ENCODE measurements around the gene GP2. TPM values are rescaled to one million over a fixed set of nuclear protein-coding genes. Genes with fewer than 3 reads are reported as not detected.
"Not testable (repeated sequence)": the region's sequence is repeated elsewhere in the genome, so short reads cannot be mapped to it uniquely, and the experiment has no call there.

The GP2 gene
- total RNA-seq, 1 donor from 2014 or later, result not detected

DNA sequence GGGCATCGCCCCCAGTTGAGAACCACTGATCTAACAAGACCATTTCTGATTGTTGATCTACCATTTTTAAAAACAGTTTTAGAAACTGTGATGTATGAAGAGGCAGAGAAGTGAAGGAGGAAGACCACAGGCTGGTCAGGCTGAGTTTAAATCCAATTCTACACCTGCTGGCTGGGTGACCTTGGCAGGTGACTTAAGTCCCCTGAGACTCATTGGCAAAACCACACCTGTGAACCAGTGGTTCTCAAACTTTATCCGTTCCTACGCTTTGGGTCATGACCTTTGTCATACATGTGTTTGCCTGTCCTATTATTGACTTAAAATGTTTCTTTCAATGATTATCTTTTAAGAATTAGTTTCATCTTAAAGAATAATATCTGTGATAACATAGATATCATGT lies 2.3 kb downstream of the GP2 start:
- DNase-seq (ENCODE audit: low read depth), result no peak

DNA sequence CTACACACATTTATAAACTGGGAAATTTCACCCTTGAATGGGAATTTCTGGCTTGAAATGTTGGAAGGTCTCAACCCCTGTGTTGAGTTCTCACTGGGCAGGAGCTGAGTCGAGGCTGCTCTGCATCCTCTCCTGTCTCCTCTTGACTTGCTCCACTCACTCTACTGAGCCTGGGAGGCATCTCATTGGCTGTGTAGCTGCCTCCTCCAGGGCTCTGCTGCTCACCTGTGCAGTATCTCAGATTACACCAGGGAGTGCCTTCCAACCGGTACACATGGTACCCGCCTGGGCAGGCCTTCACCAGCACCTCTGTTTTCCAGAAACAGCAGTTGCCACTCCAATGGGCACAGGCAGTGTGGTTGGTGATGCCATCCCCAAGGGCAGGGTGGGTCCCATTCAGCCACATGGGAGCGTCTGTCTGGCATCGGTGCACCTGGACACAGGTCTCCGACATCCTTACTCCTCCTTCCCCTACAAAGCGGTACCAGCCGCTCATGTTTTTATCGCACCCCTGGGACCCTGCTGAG lies 3.7 kb downstream of the GP2 start:
- DNase-seq (ENCODE audit: low read depth), result no peak

GRCh38 chr16:20322696-20323095 lies 4.6 kb downstream of the GP2 start:
- DNase-seq (ENCODE audit: low read depth), result no peak

DNA sequence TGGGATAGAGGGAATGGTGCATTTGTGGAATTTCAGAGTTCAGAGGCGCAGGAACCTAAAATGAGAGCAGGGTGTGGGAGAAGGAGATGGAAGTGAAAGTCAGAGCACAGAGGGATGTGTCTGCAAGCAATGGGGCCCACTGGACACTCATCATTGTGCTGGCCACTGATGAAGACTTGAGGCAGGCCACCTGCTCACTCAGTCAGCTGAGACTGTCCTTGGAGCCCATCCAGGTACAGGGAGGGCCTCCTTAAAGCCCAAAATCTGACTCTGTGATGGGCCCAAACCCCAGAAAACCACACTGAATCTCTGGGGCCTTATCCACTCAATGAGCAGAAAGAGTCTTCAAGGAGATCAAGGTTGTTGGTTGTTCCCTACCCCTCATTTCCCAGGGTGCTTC lies 5.6 kb downstream of the GP2 start:
- DNase-seq (ENCODE audit: low read depth), result no peak

DNA sequence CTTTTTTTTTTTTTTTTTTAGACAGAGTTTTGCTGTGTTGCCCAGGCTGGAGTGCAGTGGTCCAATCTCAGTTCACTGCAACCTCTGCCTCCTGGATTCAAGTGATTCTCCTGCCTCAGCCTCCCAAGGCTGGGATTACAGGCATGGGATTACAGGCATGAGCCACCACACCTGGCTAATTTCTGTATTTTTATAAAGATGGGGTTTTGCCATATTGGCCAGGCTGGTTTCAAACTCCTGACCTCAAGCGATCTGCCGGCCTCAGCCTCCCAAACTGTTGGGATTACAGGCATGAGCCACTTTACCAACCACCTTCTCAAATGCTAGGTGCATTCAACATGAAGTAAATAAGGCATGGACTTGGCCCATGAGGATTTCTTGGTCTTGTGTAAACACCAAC lies 6.3 kb downstream of the GP2 start:
- DNase-seq (ENCODE audit: low read depth), result not testable (repeated sequence)

- DNase-seq (ENCODE audit: low read depth), result no peak
These were observed 6.7 kb downstream of the GP2 start for GRCh38 chr16:20320592-20320991.

- DNase-seq (ENCODE audit: low read depth), result no peak
These were observed 7.1 kb downstream of the GP2 start for GRCh38 chr16:20320178-20320577.

GRCh38 chr16:20319406-20319805 lies 7.9 kb downstream of the GP2 start:
- no peak for DNase-seq (ENCODE audit: low read depth)

DNA sequence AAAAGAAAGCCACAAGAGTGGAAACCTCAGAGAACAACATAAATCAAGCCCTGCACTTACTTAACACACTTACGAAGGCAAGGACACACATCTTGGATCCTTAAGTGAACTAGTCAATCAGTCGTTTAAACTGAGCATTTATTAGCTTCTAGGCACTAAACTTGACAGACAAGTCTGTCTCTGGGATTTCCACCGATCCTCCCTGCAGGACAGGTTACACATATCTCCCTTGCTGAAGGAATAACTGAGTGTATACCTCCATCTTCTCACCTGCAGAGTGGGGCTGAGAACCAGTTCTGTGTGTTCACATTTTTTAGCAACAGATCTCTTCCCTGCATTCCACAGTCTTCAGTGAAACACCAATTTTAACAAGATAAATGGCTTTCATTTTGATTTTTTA lies 8.9 kb downstream of the GP2 start:
- DNase-seq (ENCODE audit: low read depth), result no peak

DNA sequence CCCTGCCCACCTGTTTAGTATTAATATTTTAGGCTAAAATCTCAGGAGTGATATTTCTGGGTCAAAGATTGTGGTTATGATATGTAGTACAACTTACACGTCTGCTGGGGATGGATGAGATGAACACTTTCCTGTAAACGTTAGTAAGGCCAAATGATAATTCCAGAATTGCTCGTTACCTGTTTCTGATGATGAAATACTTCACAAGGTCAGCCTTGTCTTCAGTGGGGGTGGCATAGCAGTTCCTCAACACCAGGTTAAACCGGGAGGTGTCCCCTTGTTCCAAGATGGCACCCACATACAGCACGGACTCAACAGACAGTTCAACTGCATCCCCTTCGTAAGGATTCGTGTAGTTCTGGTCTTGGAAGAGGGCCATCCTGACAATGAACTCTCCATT lies 9.3 kb downstream of the GP2 start:
- DNase-seq (ENCODE audit: low read depth), result no peak

DNA sequence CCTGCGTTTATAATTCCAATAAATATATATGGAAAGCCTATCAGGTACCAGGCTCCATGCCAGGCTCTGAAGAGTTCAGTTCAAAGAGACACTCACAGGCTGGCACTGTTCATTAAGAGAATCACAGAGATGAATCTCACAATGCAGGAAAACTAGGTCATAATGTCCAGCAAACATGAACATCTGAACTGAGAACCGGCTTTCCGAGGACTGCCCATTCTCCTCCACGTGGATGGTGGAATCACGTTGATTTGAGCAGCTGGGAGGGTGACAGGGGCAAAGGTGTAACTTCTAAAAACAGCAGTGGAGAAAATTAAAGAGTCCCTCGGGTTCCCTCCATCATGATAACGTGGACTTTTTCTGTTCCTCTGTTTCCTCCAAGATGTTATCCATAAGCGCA lies 10.2 kb downstream of the GP2 start:
- no peak for DNase-seq (ENCODE audit: low read depth)

DNA sequence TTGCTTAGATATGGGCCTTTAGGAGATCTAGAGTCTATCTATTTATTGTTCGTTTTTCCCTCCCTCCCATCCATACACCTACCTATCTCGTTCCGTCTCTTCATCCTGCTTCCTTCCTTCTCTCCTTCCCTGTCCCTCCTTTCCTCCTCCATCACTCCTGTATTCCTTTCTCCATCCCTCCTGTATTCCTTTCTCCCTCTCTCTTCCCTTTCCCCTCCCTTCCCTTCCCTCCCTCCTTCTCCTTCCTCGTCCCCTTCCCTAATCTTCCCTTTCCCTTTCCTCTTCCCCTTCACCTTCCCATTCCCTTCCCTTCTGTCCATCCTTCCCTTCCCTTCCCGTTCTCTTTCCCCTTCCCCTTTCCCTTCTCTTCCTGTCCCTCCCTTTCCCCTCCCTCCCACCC lies 10.6 kb downstream of the GP2 start:
- DNase-seq (ENCODE audit: low read depth), result no peak

DNA sequence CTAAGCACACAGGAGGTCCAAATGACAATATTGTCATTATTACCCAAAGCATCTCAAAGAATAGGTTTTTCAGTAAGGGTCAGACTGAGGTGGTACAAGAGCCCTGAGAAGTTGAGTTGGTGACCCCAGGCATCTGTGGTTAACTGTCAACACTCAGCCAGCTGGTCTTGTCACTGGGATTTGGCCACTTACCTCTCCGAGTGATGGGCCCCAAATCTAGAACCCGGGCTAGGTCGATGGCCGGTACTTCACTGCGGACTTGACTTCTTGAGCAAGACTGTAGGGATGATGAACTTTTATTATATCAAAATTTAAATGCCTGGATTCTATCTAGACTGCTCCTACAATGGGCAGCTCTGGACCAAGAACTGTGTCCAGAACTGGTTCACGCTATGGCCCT lies 11.5 kb downstream of the GP2 start:
- DNase-seq (ENCODE audit: low read depth), result no peak

GRCh38 chr16:20314575-20314974 lies 12.7 kb downstream of the GP2 start:
- DNase-seq (ENCODE audit: low read depth), result no peak

GRCh38 chr16:20313741-20314140 lies 13.6 kb downstream of the GP2 start:
- DNase-seq (ENCODE audit: low read depth), result no peak

DNA sequence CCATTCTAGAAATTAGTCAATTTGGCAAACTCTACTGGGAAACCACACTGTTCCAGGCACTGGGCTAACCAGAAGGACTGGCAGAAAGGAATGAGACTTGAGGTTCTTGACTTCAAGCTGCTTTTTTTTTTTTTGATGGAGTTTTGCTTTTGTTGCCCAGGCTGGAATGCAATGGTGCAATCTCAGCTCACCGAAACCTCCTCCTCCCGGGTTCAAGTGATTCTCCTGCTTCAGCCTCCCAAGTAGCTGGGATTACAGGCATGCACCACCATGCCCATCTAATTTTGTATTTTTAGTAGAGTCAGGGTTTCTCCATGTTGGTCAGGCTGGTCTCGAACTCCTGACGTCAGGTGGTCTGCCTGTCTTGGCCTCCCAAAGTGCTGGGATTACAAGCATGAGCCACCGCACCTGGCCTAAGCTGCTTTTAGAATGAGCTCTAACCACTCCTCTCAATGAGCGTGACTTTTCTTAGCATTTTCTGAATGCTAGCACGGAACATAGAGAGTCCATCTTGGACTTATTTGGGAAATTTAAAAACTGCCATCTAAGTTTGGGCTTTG lies 14.7 kb downstream of the GP2 start:
- not testable (repeated sequence) for DNase-seq (ENCODE audit: low read depth)

GRCh38 chr16:20311548-20311947 lies 15.8 kb downstream of the GP2 start:
- DNase-seq (ENCODE audit: low read depth), result no peak

GRCh38 chr16:20310421-20311395 lies 16.6 kb downstream of the GP2 start:
- DNase-seq (ENCODE audit: low read depth), result no peak

GRCh38 chr16:20309786-20310185 lies 17.5 kb downstream of the GP2 start:
- no peak for DNase-seq (ENCODE audit: low read depth)

DNA sequence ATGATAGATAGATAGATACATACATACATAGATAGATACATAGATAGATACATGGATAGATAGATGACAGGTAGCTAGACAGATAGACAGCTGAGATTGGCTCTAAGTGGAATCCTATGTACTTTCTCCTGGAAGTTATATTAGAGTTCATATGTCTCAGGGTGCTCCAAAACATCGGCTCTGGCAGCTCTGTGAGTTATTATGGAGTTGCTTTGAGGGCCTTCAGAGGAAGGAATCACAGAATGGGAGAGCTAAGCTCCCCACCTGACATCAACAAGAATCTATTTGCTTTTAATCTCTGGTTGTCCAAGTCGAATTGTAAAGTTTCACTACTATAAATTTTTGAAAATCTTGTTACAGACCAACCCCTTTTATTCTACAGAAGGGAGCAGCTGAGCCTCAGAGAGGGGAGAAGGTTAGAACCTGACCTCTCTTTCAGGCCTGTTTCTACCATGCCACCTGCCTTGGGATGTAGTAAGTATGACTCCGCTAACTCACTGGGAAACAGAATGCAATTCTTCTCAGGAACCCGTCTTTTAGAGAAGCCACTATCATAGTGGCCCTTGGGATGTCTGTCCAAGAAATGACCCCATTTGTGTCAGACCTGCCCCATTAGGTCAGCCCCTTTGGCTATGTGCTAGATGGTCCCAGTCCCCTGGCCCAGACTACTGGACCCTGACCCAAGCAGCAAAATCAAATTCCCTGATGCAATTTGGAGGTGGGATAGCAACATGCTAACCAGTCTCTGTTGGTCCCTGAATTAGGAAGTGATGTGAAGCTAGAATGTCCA lies 18.3 kb downstream of the GP2 start:
- no peak for DNase-seq (ENCODE audit: low read depth)

DNA sequence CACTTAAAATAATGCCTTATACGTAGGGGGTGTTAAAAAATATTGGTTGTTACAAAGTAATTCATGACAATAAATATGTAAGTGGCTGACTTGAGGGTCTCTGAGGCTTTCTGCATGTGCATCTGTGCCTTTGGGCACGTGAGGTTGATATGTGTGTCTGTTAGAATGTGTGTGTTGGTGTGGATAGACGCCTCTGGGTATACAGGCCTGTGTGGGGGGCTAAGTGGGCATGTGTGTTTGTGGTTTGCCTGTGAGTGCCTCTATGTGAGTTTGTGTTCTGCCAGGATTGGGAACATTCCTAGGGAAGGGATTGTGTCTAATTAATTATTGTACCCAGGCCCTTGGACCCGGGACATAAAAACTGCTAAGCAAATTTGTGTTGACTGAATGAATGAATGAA lies 19.0 kb downstream of the GP2 start:
- DNase-seq (ENCODE audit: low read depth), result no peak

DNA sequence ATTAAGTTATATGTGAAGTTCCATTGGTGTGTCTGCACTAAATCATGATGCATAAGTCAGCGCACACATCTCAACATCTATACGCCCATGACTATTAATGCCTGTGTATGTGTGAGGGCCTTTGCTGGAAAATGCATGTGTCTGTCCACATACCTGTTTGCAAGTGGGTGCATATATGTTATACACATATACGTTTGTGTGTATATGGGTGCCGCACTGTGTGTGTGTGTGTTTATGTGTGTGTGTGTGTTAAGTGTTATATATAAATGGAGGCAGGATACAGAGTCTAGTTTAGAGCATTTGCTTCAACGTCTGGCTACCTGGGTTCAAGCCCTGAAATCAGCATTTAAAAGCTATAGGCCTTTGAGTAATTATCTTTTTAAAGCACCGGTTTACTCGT lies 19.5 kb downstream of the GP2 start:
- no peak for DNase-seq (ENCODE audit: low read depth)
